HFFc6 (cell line): ENCODE results near the gene RNASEH1. TPM values are rescaled to one million over a fixed set of nuclear protein-coding genes. Genes with fewer than 3 reads are reported as not detected.
"Not testable (repeated sequence)": the region's sequence is repeated elsewhere in the genome, so short reads cannot be mapped to it uniquely, and the experiment has no call there.

Source experiments
- DNase-seq: peaks from one replicate; pipeline ENCODE4 v3.0.0-alpha.2; 2018
- H3K27ac Mint-ChIP-seq: 2 replicates; pipeline ENCODE4 v1.8.0; 2020; ENCODE audit warnings: mild to moderate bottlenecking, mixed read lengths
- H3K27me3 Mint-ChIP-seq: 2 replicates; pipeline ENCODE4 v1.8.0; 2021; ENCODE audit warnings: mild to moderate bottlenecking, moderate library complexity, mixed read lengths; ENCODE audit not compliant: insufficient read depth
- H3K36me3 Mint-ChIP-seq: 2 replicates; pipeline ENCODE4 v1.8.0; 2021; ENCODE audit warnings: low read depth, mixed read lengths
- H3K4me1 Mint-ChIP-seq: 2 replicates; pipeline ENCODE4 v1.8.0; 2020; ENCODE audit warnings: low read depth, mixed read lengths
- H3K4me3 Mint-ChIP-seq: 2 replicates; pipeline ENCODE4 v1.8.0; 2020; ENCODE audit warnings: mild to moderate bottlenecking, moderate library complexity, mixed read lengths
- H3K9me3 Mint-ChIP-seq: 2 replicates; pipeline ENCODE4 v1.8.0; 2020; ENCODE audit warnings: mild to moderate bottlenecking, mixed read lengths
- CTCF ChIP-seq: fragments of 200-600 bp; sonication (generic); IDR thresholded peaks from 2 replicates; pipeline ENCODE4 v1.5.0; 2021; ENCODE audit warnings: antibody characterized with exemption, mild to moderate bottlenecking
- total RNA-seq, 6 experiments: library from RNA; stranded (reverse); fragmentation: NEBNext Ultra II Directional; extraction: Animal tissue kit (Norgen Biotek cat#: 25700); gene quantifications; 2 replicates in 1 of 6; 3 replicates in 5 of 6; pipeline ENCODE4 v1.2.3, GENCODE V29; 2021

RNASEH1 gene
- total RNA-seq, 6 experiments from 2014 or later: 36.9 to 43.6 (median 39.7) TPM

GRCh38 chr2:3574155-3574554 lies 16.0 kb upstream of the RNASEH1 start:
- Mint-ChIP-seq H3K9me3 (peaks cover 7% of the 10 kb centered on the region; the same call in 1 of the 2 replicates), H3K4me1 (peaks cover 34% of the 10 kb centered on the region), H3K4me3 (peak overlapping the region; percentile 96; the same call in 1 of the 2 replicates), H3K36me3 (peaks cover 34% of the 10 kb centered on the region), H3K27me3 (no peaks in the 10 kb centered on the region), H3K27ac (no peak overlapping the region)
- no peak for TF ChIP-seq CTCF
- no peak for DNase-seq

GRCh38 chr2:3572620-3573019 lies 14.5 kb upstream of the RNASEH1 start:
- H3K9me3 Mint-ChIP-seq: peaks cover 7% of the 10 kb centered on the region; the same call in 1 of the 2 replicates
- H3K27ac Mint-ChIP-seq: no peak overlapping the region
- no peaks in the 10 kb centered on the region for H3K27me3 Mint-ChIP-seq
- DNase-seq: no peak
- H3K4me1 Mint-ChIP-seq: peaks cover 18% of the 10 kb centered on the region
- H3K36me3 Mint-ChIP-seq: peaks cover 21% of the 10 kb centered on the region
- no peak for TF ChIP-seq CTCF
- H3K4me3 Mint-ChIP-seq: no peak overlapping the region

GRCh38 chr2:3571284-3571683 lies 13.2 kb upstream of the RNASEH1 start:
- Mint-ChIP-seq H3K36me3 (peaks cover 7% of the 10 kb centered on the region), H3K4me1 (peaks cover 5% of the 10 kb centered on the region), H3K9me3 (peaks cover 6% of the 10 kb centered on the region; the same call in 1 of the 2 replicates), H3K27me3 (no peaks in the 10 kb centered on the region), H3K27ac (no peak overlapping the region), H3K4me3 (no peak overlapping the region)
- TF ChIP-seq CTCF: no peak
- no peak for DNase-seq

- H3K4me3 Mint-ChIP-seq, H3K27me3 Mint-ChIP-seq, H3K9me3 Mint-ChIP-seq, H3K4me1 Mint-ChIP-seq, DNase-seq, H3K27ac Mint-ChIP-seq, H3K36me3 Mint-ChIP-seq: not testable (repeated sequence)
Observed at GRCh38 chr2:3569656-3570055, 11.5 kb upstream of the RNASEH1 start.

- no peak for TF ChIP-seq CTCF
- Mint-ChIP-seq H3K9me3 (no peaks in the 10 kb centered on the region), H3K4me1 (no peaks in the 10 kb centered on the region), H3K27ac (no peak overlapping the region), H3K27me3 (no peaks in the 10 kb centered on the region; the same call in 1 of the 2 replicates), H3K36me3 (no peaks in the 10 kb centered on the region), H3K4me3 (no peak overlapping the region)
- DNase-seq: no peak
Observed at GRCh38 chr2:3566806-3567205, 8.7 kb upstream of the RNASEH1 start.

GRCh38 chr2:3565117-3565516 lies 7.0 kb upstream of the RNASEH1 start:
- H3K27me3 Mint-ChIP-seq: no peaks in the 10 kb centered on the region; the same call in 1 of the 2 replicates
- DNase-seq: no peak
- H3K4me3 Mint-ChIP-seq: no peak overlapping the region
- H3K27ac Mint-ChIP-seq: no peak overlapping the region
- no peak for TF ChIP-seq CTCF
- H3K9me3 Mint-ChIP-seq: no peaks in the 10 kb centered on the region
- H3K36me3 Mint-ChIP-seq: peaks cover 7% of the 10 kb centered on the region
- H3K4me1 Mint-ChIP-seq: peaks cover 6% of the 10 kb centered on the region; the same call in 1 of the 2 replicates
